Prostate gland (tissue), 2 donors: Measurements from ENCODE around the gene KCNN1.
"Not testable (repeated sequence)": the region's sequence is repeated elsewhere in the genome, so short reads cannot be mapped to it uniquely, and the experiment has no call there.

ENCODE experiments used
- POLR2AphosphoS5 ChIP-seq: sonication (generic); formaldehyde crosslinking; IDR thresholded peaks from one replicate; pipeline ENCODE4 v1.6.1; 2017; ENCODE audit warnings: antibody characterized with exemption
- TF ChIP-seq, protein P1 (sequence below), 4 experiments: fragments of 200-600 bp in 2 of 4; fragments of 450-650 bp in 2 of 4; sonication (generic) in 2 of 4; IDR thresholded peaks; 1 replicate in 3 of 4; 2 replicates in 1 of 4; pipeline ENCODE4 v1.5.1; 2016 to 2019; ENCODE audit warnings: antibody characterized with exemption in 4 of 4, mild to moderate bottlenecking in 2 of 4, moderate library complexity in 2 of 4

DNA sequence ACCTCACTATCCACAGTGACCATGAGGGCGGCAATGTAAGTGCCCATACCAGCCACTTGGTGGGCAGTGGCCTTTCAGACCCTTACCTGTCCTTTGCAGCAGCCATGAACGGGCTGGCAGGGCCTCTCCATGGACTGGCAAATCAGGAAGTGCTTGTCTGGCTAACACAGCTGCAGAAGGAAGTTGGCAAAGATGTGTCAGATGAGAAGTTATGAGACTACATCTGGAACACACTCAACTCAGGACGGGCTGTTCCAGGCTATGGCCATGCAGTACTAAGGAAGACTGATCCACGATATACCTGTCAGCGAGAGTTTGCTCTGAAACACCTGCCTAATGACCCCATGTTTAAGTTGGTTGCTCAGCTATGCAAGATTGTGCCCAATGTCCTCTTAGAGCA is 64.5 kb downstream of the KCNN1 start:
- TF ChIP-seq, protein P1, sequence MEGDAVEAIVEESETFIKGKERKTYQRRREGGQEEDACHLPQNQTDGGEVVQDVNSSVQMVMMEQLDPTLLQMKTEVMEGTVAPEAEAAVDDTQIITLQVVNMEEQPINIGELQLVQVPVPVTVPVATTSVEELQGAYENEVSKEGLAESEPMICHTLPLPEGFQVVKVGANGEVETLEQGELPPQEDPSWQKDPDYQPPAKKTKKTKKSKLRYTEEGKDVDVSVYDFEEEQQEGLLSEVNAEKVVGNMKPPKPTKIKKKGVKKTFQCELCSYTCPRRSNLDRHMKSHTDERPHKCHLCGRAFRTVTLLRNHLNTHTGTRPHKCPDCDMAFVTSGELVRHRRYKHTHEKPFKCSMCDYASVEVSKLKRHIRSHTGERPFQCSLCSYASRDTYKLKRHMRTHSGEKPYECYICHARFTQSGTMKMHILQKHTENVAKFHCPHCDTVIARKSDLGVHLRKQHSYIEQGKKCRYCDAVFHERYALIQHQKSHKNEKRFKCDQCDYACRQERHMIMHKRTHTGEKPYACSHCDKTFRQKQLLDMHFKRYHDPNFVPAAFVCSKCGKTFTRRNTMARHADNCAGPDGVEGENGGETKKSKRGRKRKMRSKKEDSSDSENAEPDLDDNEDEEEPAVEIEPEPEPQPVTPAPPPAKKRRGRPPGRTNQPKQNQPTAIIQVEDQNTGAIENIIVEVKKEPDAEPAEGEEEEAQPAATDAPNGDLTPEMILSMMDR (IDR thresholded peaks at IDR 0.05), result not testable (repeated sequence)
- peak; percentile 76 for TF ChIP-seq POLR2AphosphoS5
